Nephron progenitor cell (in vitro differentiated cells): ENCODE measurements around the gene SLCO1B1.

Source experiments
- DNase-seq: peaks from one replicate; pipeline ENCODE4 v3.0.0; 2021
- H3K27ac Mint-ChIP-seq: 2 replicates; pipeline ENCODE4 v1.8.0; 2021; ENCODE audit warnings: mild to moderate bottlenecking, moderate library complexity, mixed read lengths
- H3K27me3 Mint-ChIP-seq: 2 replicates; pipeline ENCODE4 v1.8.0; 2021; ENCODE audit warnings: mild to moderate bottlenecking, low read depth, mixed read lengths; ENCODE audit not compliant: poor library complexity
- H3K36me3 Mint-ChIP-seq: 2 replicates; pipeline ENCODE4 v1.8.0; 2021; ENCODE audit warnings: low read depth, mixed read lengths
- H3K4me1 Mint-ChIP-seq: 2 replicates; pipeline ENCODE4 v1.8.0; 2021; ENCODE audit warnings: mixed read lengths
- H3K4me3 Mint-ChIP-seq: 2 replicates; pipeline ENCODE4 v1.8.0; 2021; ENCODE audit warnings: mild to moderate bottlenecking, moderate library complexity, mixed read lengths
- H3K9me3 Mint-ChIP-seq: 2 replicates; pipeline ENCODE4 v1.8.0; 2021; ENCODE audit warnings: mild to moderate bottlenecking, moderate library complexity, mixed read lengths
- CTCF ChIP-seq: fragments of 200-600 bp; sonication (generic); IDR thresholded peaks from 2 replicates; pipeline ENCODE4 v1.5.0; 2021; ENCODE audit warnings: antibody characterized with exemption

SLCO1B1 gene

GRCh38 chr12:21155522-21156351, 24.7 kb downstream of the SLCO1B1 start:
- no peaks in the 10 kb centered on the region for H3K36me3 Mint-ChIP-seq
- no peak for TF ChIP-seq CTCF

GRCh38 chr12:21165048-21165447, 34.1 kb downstream of the SLCO1B1 start:
- TF ChIP-seq CTCF = no peak
- Mint-ChIP-seq H3K9me3 (peaks cover 13% of the 10 kb centered on the region), H3K4me3 (no peak overlapping the region), H3K27me3 (no peaks in the 10 kb centered on the region), H3K36me3 (no peaks in the 10 kb centered on the region), H3K27ac (no peak overlapping the region), H3K4me1 (no peaks in the 10 kb centered on the region)
- no peak for DNase-seq

More at GRCh38 chr12:21155522-21156351, 24.7 kb downstream of the SLCO1B1 start:
- Mint-ChIP-seq H3K4me1 (no peaks in the 10 kb centered on the region), H3K27me3 (peaks cover 4% of the 10 kb centered on the region), H3K4me3 (no peak overlapping the region), H3K9me3 (peaks cover 9% of the 10 kb centered on the region), H3K27ac (no peak overlapping the region)
- no peak for DNase-seq

GRCh38 chr12:21169878-21170472, 39.0 kb downstream of the SLCO1B1 start:
- Mint-ChIP-seq H3K4me1 (no peaks in the 10 kb centered on the region), H3K27ac (no peak overlapping the region), H3K27me3 (no peaks in the 10 kb centered on the region), H3K9me3 (peaks cover 9% of the 10 kb centered on the region), H3K36me3 (no peaks in the 10 kb centered on the region), H3K4me3 (no peak overlapping the region)
- TF ChIP-seq CTCF = peak; percentile 74
- peak; percentile 81 for DNase-seq

GRCh38 chr12:21172079-21172478, 41.1 kb downstream of the SLCO1B1 start:
- Mint-ChIP-seq H3K27ac (no peak overlapping the region), H3K4me1 (no peaks in the 10 kb centered on the region), H3K36me3 (no peaks in the 10 kb centered on the region), H3K9me3 (peaks cover 9% of the 10 kb centered on the region), H3K27me3 (no peaks in the 10 kb centered on the region), H3K4me3 (no peak overlapping the region)
- TF ChIP-seq CTCF = no peak
- no peak for DNase-seq

GRCh38 chr12:21183721-21184275, 52.8 kb downstream of the SLCO1B1 start:
- Mint-ChIP-seq H3K36me3 (no peaks in the 10 kb centered on the region), H3K27ac (no peak overlapping the region), H3K4me3 (no peak overlapping the region), H3K4me1 (no peaks in the 10 kb centered on the region), H3K9me3 (no peaks in the 10 kb centered on the region), H3K27me3 (no peaks in the 10 kb centered on the region)
- no peak for DNase-seq
- no peak for TF ChIP-seq CTCF
